ENCODE results near the gene SCNN1A. TPM values are rescaled to one million over a fixed set of nuclear protein-coding genes. Genes with fewer than 3 reads are reported as not detected.

SCNN1A gene
- total and polyA plus RNA-seq, 11 donors = 0.11 to 3.9 (median 0.43) TPM; not detected in 4

DNA sequence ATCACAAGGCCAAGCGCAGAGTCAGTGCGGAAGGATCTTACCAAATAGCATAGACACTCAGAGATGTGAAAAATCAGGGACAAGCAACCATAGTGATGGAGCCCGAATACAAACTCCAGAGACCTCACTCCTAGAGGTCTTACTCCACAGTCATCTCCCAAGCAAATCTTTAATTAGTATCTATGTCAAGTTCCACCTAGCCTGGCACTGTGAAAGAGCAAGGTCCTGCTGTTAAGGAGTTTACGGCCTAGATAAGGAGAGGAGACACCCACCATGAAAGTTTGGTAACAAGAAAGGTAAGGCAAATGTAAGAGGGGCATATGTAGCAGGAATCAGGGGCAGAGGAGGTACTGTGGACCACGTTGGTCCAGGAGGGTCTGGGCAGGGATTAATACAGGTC is 72.3 kb downstream of the SCNN1A start:
- peaks cover 0 to 18% (median 0%) of the 10 kb centered on the region in 12 donors for H3K4me1 ChIP-seq
- no peak for ATAC-seq
- WGBS, 4 donors = 85 to 91% (median 88%) methylated on average over 5 of the region's 5 CpGs

DNA sequence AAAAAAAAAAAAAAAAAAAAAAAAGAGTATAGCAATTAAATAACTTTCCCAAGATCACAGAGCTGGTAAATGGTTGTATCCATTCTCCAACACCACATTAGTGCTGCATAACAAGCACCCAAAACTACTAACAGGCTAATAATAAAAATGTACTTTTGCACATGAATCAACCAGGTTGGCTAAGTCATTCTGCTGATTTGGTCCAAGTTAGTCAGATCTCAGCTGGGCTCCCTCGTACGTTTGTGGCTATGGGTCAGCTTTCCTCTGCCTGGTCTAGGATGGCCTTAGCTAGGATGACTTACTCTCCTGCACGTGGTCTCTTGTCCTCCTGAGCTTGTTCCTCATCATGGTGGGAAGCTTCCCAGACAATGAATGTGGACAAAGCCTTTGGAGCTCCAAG is 72.7 kb downstream of the SCNN1A start:
- Histone ChIP-seq H3K27me3 (no peaks in the 10 kb centered on the region), H3K9me3 (no peaks in the 10 kb centered on the region), H3K4me3 (no peak overlapping the region), H3K36me3 (no peaks in the 10 kb centered on the region), H3K4me1 (peaks cover 0 to 13% (median 0%) of the 10 kb centered on the region in 12 donors), H3K27ac (no peak overlapping the region)
- ATAC-seq (no peak), DNase-seq (no peak)
- intact Hi-C loops (cut with DNase I) = no loop called here
- WGBS, 4 donors = 84 to 86% (median 85%) methylated on average over 3 of the region's 3 CpGs
- no peak for TF ChIP-seq POLR2A (IDR thresholded peaks at IDR 0.05)
- TF ChIP-seq, protein P1, sequence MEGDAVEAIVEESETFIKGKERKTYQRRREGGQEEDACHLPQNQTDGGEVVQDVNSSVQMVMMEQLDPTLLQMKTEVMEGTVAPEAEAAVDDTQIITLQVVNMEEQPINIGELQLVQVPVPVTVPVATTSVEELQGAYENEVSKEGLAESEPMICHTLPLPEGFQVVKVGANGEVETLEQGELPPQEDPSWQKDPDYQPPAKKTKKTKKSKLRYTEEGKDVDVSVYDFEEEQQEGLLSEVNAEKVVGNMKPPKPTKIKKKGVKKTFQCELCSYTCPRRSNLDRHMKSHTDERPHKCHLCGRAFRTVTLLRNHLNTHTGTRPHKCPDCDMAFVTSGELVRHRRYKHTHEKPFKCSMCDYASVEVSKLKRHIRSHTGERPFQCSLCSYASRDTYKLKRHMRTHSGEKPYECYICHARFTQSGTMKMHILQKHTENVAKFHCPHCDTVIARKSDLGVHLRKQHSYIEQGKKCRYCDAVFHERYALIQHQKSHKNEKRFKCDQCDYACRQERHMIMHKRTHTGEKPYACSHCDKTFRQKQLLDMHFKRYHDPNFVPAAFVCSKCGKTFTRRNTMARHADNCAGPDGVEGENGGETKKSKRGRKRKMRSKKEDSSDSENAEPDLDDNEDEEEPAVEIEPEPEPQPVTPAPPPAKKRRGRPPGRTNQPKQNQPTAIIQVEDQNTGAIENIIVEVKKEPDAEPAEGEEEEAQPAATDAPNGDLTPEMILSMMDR (IDR thresholded peaks at IDR 0.05) = no peak

More for the DNA sequence above, 72.3 kb downstream of the SCNN1A start:
- intact Hi-C loops (cut with DNase I) = no loop called here
- no peak for TF ChIP-seq POLR2A (IDR thresholded peaks at IDR 0.05)
- TF ChIP-seq, protein P1 (IDR thresholded peaks at IDR 0.05) = no peak
- H3K9me3 ChIP-seq = no peaks in the 10 kb centered on the region
- H3K27me3 ChIP-seq = no peaks in the 10 kb centered on the region
- no peak overlapping the region for H3K27ac ChIP-seq
- DNase-seq = no peak
- H3K4me3 ChIP-seq = no peak overlapping the region
- H3K36me3 ChIP-seq = no peaks in the 10 kb centered on the region

DNA sequence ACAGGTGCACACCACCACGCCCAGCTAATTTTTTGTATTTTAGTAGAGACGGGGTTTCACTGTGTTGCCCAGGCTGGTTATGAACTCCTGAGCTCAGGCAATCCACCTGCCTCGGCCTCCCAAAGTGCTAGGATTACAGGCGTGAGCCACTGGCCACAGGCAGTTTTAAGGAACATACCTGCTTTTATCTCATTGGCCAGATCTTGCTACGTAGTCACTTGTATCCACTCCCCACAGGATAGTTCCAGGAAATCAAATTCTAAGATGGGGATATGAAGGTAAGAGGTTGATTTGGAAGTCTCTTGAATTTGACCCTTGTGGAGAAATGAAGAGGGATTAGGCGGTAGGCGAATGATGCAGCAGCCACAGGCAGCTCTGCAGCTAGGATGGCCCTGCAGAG is 73.6 kb downstream of the SCNN1A start:
- WGBS, 4 donors = 91 to 94% (median 94%) methylated on average over 7 of the region's 7 CpGs
- DNase-seq (no peak), ATAC-seq (no peak)
- intact Hi-C loops (cut with DNase I) = no loop called here
- Histone ChIP-seq H3K36me3 (no peaks in the 10 kb centered on the region), H3K9me3 (no peaks in the 10 kb centered on the region), H3K27me3 (no peaks in the 10 kb centered on the region), H3K4me1 (peaks cover 0 to 4% (median 0%) of the 10 kb centered on the region in 12 donors), H3K4me3 (no peak overlapping the region), H3K27ac (no peak overlapping the region)
- no peak for TF ChIP-seq POLR2A (IDR thresholded peaks at IDR 0.05)
- TF ChIP-seq, protein P1 (IDR thresholded peaks at IDR 0.05) = no peak

DNA sequence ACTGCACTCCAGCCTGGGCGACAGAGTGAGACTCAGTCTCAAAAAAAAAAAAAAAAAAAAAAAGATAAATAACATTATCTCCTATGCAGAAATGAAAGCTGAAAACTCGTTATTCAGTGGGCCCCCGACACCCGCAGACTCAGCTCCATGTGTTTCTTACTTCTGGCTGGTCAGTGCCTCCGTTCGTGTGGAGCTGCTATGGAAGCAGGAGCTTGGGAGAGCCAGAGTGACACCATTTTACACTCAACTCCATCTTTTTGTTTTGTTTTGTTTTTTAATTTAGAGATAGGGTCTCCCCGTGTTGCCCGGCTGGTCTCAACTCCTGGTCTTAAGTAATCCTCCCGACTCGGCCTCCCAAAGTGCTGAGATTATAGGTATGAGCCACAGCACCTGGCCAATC is 78.2 kb downstream of the SCNN1A start:
- WGBS, 4 donors = 92 to 94% (median 93%) methylated on average over 9 to 10 of the region's 10 CpGs
- no peak for TF ChIP-seq POLR2A (IDR thresholded peaks at IDR 0.05)
- TF ChIP-seq, protein P1 (IDR thresholded peaks at IDR 0.05) = no peak
- Histone ChIP-seq H3K27ac (no peak overlapping the region), H3K27me3 (no peaks in the 10 kb centered on the region), H3K9me3 (no peaks in the 10 kb centered on the region), H3K4me1 (peaks cover 0 to 23% (median 10%) of the 10 kb centered on the region in 12 donors), H3K4me3 (no peak overlapping the region), H3K36me3 (no peaks in the 10 kb centered on the region)
- intact Hi-C loops (cut with DNase I) = no loop called here
- no peak for ATAC-seq
- DNase-seq = no peak

Other genes with a start within 250 kb of the SCNN1A start
- gene CD9, start 175.2 kb downstream of the SCNN1A start, total RNA-seq = 10 to 100 TPM; 29.9 to 96.1 (median 54.7) TPM
- gene CD9, start 175.2 kb downstream of the SCNN1A start, polyA plus RNA-seq = 10 to 100 TPM; 63.2 to 87.4 TPM
- 1 to 10 TPM in 1 of 9 donors, under 1 TPM in 2, not detected in 6; 0.16 to 2.8 (median 0.43) TPM for gene PLEKHG6, start 64.9 kb downstream of the SCNN1A start, total RNA-seq
- gene PLEKHG6, start 64.9 kb downstream of the SCNN1A start, polyA plus RNA-seq = under 1 TPM; 0.11 to 0.33 TPM
- 100 to 1,000 TPM in 2 of 9 donors, 10 to 100 TPM in 7; 37.2 to 141 (median 54.2) TPM for gene TNFRSF1A, start 33.5 kb downstream of the SCNN1A start, total RNA-seq
- 10 to 100 TPM; 23.7 to 91.8 TPM for gene TNFRSF1A, start 33.5 kb downstream of the SCNN1A start, polyA plus RNA-seq
- gene LTBR, start 8.6 kb upstream of the SCNN1A start, total RNA-seq = 10 to 100 TPM; 16.0 to 83.4 (median 26.2) TPM
- gene LTBR, start 8.6 kb upstream of the SCNN1A start, polyA plus RNA-seq = 10 to 100 TPM; 22.8 to 41.8 TPM
- 1 to 10 TPM in 1 of 9 donors, under 1 TPM in 3, not detected in 5; 0.27 to 5.3 (median 0.42) TPM for gene CD27, start 69.4 kb upstream of the SCNN1A start, total RNA-seq
- under 1 TPM in 1 of 2 donors, not detected in 1; 0.19 TPM for gene CD27, start 69.4 kb upstream of the SCNN1A start, polyA plus RNA-seq
- 10 to 100 TPM in 8 of 9 donors, 1 to 10 TPM in 1; 6.9 to 55.6 (median 14.1) TPM for gene TAPBPL, start 76.5 kb upstream of the SCNN1A start, total RNA-seq
- 10 to 100 TPM in 1 of 2 donors, 1 to 10 TPM in 1; 5.4 to 10.2 TPM for gene TAPBPL, start 76.5 kb upstream of the SCNN1A start, polyA plus RNA-seq
- gene VAMP1, start 95.1 kb upstream of the SCNN1A start, total RNA-seq = 1 to 10 TPM; 2.1 to 8.3 (median 3.4) TPM
- 1 to 10 TPM; 2.7 to 6.2 TPM for gene VAMP1, start 95.1 kb upstream of the SCNN1A start, polyA plus RNA-seq
- 100 to 1,000 TPM in 8 of 9 donors, 10 to 100 TPM in 1; 95.6 to 300 (median 228) TPM for gene MRPL51, start 117.7 kb upstream of the SCNN1A start, total RNA-seq
- 100 to 1,000 TPM; 164 to 210 TPM for gene MRPL51, start 117.7 kb upstream of the SCNN1A start, polyA plus RNA-seq
- 10 to 100 TPM in 8 of 9 donors, 1 to 10 TPM in 1; 8.4 to 22.4 (median 11.3) TPM for gene NCAPD2, start 118.5 kb upstream of the SCNN1A start, total RNA-seq
- gene NCAPD2, start 118.5 kb upstream of the SCNN1A start, polyA plus RNA-seq = 1 to 10 TPM; 3.3 to 8.1 TPM
- 1,000 to 10,000 TPM; 3,379 to 7,430 (median 4,887) TPM for gene GAPDH, start 159.0 kb upstream of the SCNN1A start, total RNA-seq
- gene GAPDH, start 159.0 kb upstream of the SCNN1A start, polyA plus RNA-seq = 1,000 to 10,000 TPM; 4,589 to 6,374 TPM
- gene IFFO1, start 180.5 kb upstream of the SCNN1A start, total RNA-seq = 10 to 100 TPM; 13.2 to 27.5 (median 15.0) TPM
- gene IFFO1, start 180.5 kb upstream of the SCNN1A start, polyA plus RNA-seq = 10 to 100 TPM; 10.3 to 15.4 TPM
- 10 to 100 TPM; 12.9 to 23.8 (median 16.5) TPM for gene NOP2, start 192.7 kb upstream of the SCNN1A start, total RNA-seq
- 10 to 100 TPM; 15.4 to 30.1 TPM for gene NOP2, start 192.7 kb upstream of the SCNN1A start, polyA plus RNA-seq
- gene CHD4, start 231.8 kb upstream of the SCNN1A start, total RNA-seq = 100 to 1,000 TPM; 131 to 237 (median 160) TPM
- gene CHD4, start 231.8 kb upstream of the SCNN1A start, polyA plus RNA-seq = 100 to 1,000 TPM; 144 to 189 TPM

Measured in heart left ventricle (tissue), 16 donors.